MCF 10A (cell line): ENCODE measurements around the gene HDLBP. TPM values are rescaled to one million over a fixed set of nuclear protein-coding genes. Genes with fewer than 3 reads are reported as not detected.
A peak's percentile ranks its signal among the peaks of the same experiment; 100 is the strongest.

Experiments
- BruUV-seq: library from RNA; stranded (reverse); fragments of 400-500 nt; replicated peaks from 2 replicates; lab custom pipeline; 2021; lab: Mats Ljungman, UMichigan
- CTCF ChIA-PET: fragments of 300-600 bp; sonication (Branson Sonifier 250); formaldehyde crosslinking; extraction: SDS; loops from one replicate; lab custom pipeline; 2021; ENCODE audit warnings: antibody characterized with exemption, inconsistent platforms; lab: Yijun Ruan, JAX
- POLR2A ChIA-PET: fragments of 300-600, 350-650 bp; sonication (Branson Sonifier 250); formaldehyde crosslinking; extraction: SDS; loops from one replicate; lab custom pipeline; 2020; ENCODE audit warnings: antibody characterized with exemption, inconsistent platforms; lab: Yijun Ruan, JAX
- DNase-seq: peaks from one replicate; pipeline ENCODE4 v3.0.0-alpha.2; 2018; ENCODE audit not compliant: unreplicated experiment
- H3K27ac Mint-ChIP-seq: one replicate; pipeline ENCODE4 v1.8.0; 2022; ENCODE audit warnings: mild to moderate bottlenecking, low read depth, mixed read lengths; ENCODE audit not compliant: unreplicated experiment
- H3K27me3 Mint-ChIP-seq: one replicate; pipeline ENCODE4 v1.8.0; 2022; ENCODE audit warnings: mixed read lengths; ENCODE audit not compliant: insufficient read depth, unreplicated experiment
- H3K36me3 Mint-ChIP-seq: one replicate; pipeline ENCODE4 v1.8.0; 2022; ENCODE audit warnings: mild to moderate bottlenecking, moderate library complexity, mixed read lengths; ENCODE audit not compliant: insufficient read depth, unreplicated experiment
- H3K4me1 Mint-ChIP-seq: one replicate; pipeline ENCODE4 v1.8.0; 2022; ENCODE audit warnings: mixed read lengths; ENCODE audit not compliant: insufficient read depth, unreplicated experiment
- H3K4me3 Mint-ChIP-seq: one replicate; pipeline ENCODE4 v1.8.0; 2022; ENCODE audit warnings: mild to moderate bottlenecking, moderate library complexity, mixed read lengths; ENCODE audit not compliant: unreplicated experiment
- H3K9me3 Mint-ChIP-seq: one replicate; pipeline ENCODE4 v1.8.0; 2022; ENCODE audit warnings: mixed read lengths; ENCODE audit not compliant: unreplicated experiment
- CTCF ChIP-seq: fragments of 200-600 bp; IDR thresholded peaks from one replicate; pipeline ENCODE4 v1.8.0; 2022; ENCODE audit warnings: antibody characterized with exemption, mild to moderate bottlenecking; ENCODE audit not compliant: unreplicated experiment
- intact Hi-C: fragments of 100-400 bp; cut with micrococcal nuclease; formaldehyde crosslinking; loops from 2 replicates; pipeline ENCODE4 v1.14.1; 2022
- total RNA-seq: library from RNA; stranded (reverse); gene quantifications from 2 replicates; pipeline ENCODE4 v1.2.3, GENCODE V29; 2022

Gene HDLBP
- total RNA-seq, 1 experiment from 2014 or later = 670 TPM

GRCh38 chr2:241330616-241330981 lies 15.1 kb upstream of the HDLBP start:
- TF ChIP-seq CTCF = no peak
- CTCF ChIA-PET = interaction anchor here (0.7 kb wide), 1 partner anchor 36 kb away, joined by 3 read pairs; no protein-coding TSS in a partner anchor
- POLR2A ChIA-PET = interaction anchor here (1.0 to 9.7 kb wide), 11 partner anchors 10 to 764 kb away, joined by 3 to 148 read pairs (median 8); partner anchors contain the start of genes HDLBP, ING5 and SEPTIN2
- intact Hi-C loops = no loop called here
- H3K4me3 Mint-ChIP-seq = peak overlapping the region; percentile 55
- H3K27me3 Mint-ChIP-seq = no peaks in the 10 kb centered on the region
- no TSS peak for BruUV-seq
- no peak for DNase-seq
- H3K9me3 Mint-ChIP-seq = no peaks in the 10 kb centered on the region
- H3K27ac Mint-ChIP-seq = peak overlapping the region; percentile 77
- H3K4me1 Mint-ChIP-seq = peaks cover 28% of the 10 kb centered on the region
- H3K36me3 Mint-ChIP-seq = peaks cover 79% of the 10 kb centered on the region

GRCh38 chr2:241329669-241330615 lies 14.5 kb upstream of the HDLBP start:
- peaks cover 80% of the 10 kb centered on the region for H3K36me3 Mint-ChIP-seq
- peak; percentile 32 for DNase-seq
- peak overlapping the region; percentile 77 for H3K27ac Mint-ChIP-seq
- H3K4me1 Mint-ChIP-seq = peaks cover 33% of the 10 kb centered on the region
- TF ChIP-seq CTCF = no peak
- ChIA-PET POLR2A (interaction anchor here (0.6 to 9.7 kb wide), 16 partner anchors 11 to 763 kb away, joined by 3 to 148 read pairs (median 4); partner anchors contain the start of genes FARP2, HDLBP, ING5 and SEPTIN2), CTCF (interaction anchor here (0.6 to 0.7 kb wide), 3 partner anchors 35 to 61 kb away, joined by 3 to 4 read pairs (median 3); no protein-coding TSS in a partner anchor)
- intact Hi-C loops = no loop called here
- no peaks in the 10 kb centered on the region for H3K27me3 Mint-ChIP-seq
- H3K9me3 Mint-ChIP-seq = no peaks in the 10 kb centered on the region
- H3K4me3 Mint-ChIP-seq = peak overlapping the region; percentile 55
- no TSS peak for BruUV-seq

GRCh38 chr2:241325257-241325656 lies 9.8 kb upstream of the HDLBP start:
- no peak overlapping the region for H3K4me3 Mint-ChIP-seq
- CTCF ChIA-PET = no interaction called here
- peaks cover 85% of the 10 kb centered on the region for H3K36me3 Mint-ChIP-seq
- POLR2A ChIA-PET = interaction anchor here (0.7 to 9.7 kb wide), 2 partner anchors 7 to 56 kb away, joined by 3 to 148 read pairs; partner anchors contain the start of genes HDLBP and SEPTIN2
- intact Hi-C loops = no loop called here
- peaks cover 45% of the 10 kb centered on the region for H3K4me1 Mint-ChIP-seq
- BruUV-seq = no TSS peak
- H3K27me3 Mint-ChIP-seq = no peaks in the 10 kb centered on the region
- TF ChIP-seq CTCF = no peak
- DNase-seq = no peak
- H3K9me3 Mint-ChIP-seq = no peaks in the 10 kb centered on the region
- peak overlapping the region; percentile 53 for H3K27ac Mint-ChIP-seq

- no peak for TF ChIP-seq CTCF
Observed at GRCh38 chr2:241324775-241325174, 9.3 kb upstream of the HDLBP start.

More at GRCh38 chr2:241324775-241325174, 9.3 kb upstream of the HDLBP start:
- CTCF ChIA-PET = no interaction called here
- Mint-ChIP-seq H3K4me3 (no peak overlapping the region), H3K27ac (peak overlapping the region; percentile 53), H3K4me1 (peaks cover 45% of the 10 kb centered on the region), H3K27me3 (no peaks in the 10 kb centered on the region), H3K9me3 (no peaks in the 10 kb centered on the region), H3K36me3 (peaks cover 90% of the 10 kb centered on the region)
- POLR2A ChIA-PET = interaction anchor here (1.4 to 9.7 kb wide), 2 partner anchors 7 to 13 kb away, joined by 3 to 148 read pairs; partner anchors contain the start of genes HDLBP and SEPTIN2
- no peak for DNase-seq
- intact Hi-C loops = no loop called here
- BruUV-seq = no TSS peak
